Neural cell (in vitro differentiated cells): Measurements from ENCODE around the gene CNTN4. TPM values are rescaled to one million over a fixed set of nuclear protein-coding genes. Genes with fewer than 3 reads are reported as not detected.

Experiments used
- H2AFZ ChIP-seq: fragments of 200-600, 300-800 bp; sonication (generic), shearing (Covaris generic); 2 replicates; pipeline ENCODE4 v1.6.0; 2014; ENCODE audit warnings: low read depth, mild to moderate bottlenecking, antibody characterized with exemption, low read length, moderate library complexity
- H3F3A ChIP-seq: fragments of 200-600 bp; shearing (Covaris generic); 2 replicates; pipeline ENCODE4 v1.6.1; 2016; ENCODE audit warnings: mild to moderate bottlenecking, moderate library complexity, mixed read lengths, antibody characterized with exemption, low read length; ENCODE audit not compliant: insufficient read depth, poor library complexity, severe bottlenecking
- H3K27ac ChIP-seq: fragments of 200-600, 300-800 bp; sonication (generic), shearing (Covaris generic); 2 replicates; pipeline ENCODE4 v1.5.1; 2014; ENCODE audit warnings: mild to moderate bottlenecking, low read length, moderate library complexity
- H3K27me3 ChIP-seq: fragments of 300-800, 200-600 bp; sonication (generic), shearing (Covaris generic); 2 replicates; pipeline ENCODE4 v1.6.0; 2014; ENCODE audit warnings: mild to moderate bottlenecking, low read depth, low read length, moderate library complexity; ENCODE audit not compliant: insufficient read depth
- H3K36me3 ChIP-seq: fragments of 300-800, 200-600 bp; sonication (generic), shearing (Covaris generic); 2 replicates; pipeline ENCODE4 v1.5.1; 2014; ENCODE audit warnings: mild to moderate bottlenecking, antibody characterized with exemption, low read length, moderate library complexity; ENCODE audit not compliant: insufficient read depth
- H3K4me2 ChIP-seq: fragments of 300-800, 200-600 bp; sonication (generic), shearing (Covaris generic); 2 replicates; pipeline ENCODE4 v1.6.0; 2014; ENCODE audit warnings: mild to moderate bottlenecking, low read length
- H3K4me3 ChIP-seq: fragments of 300-800, 200-600 bp; sonication (generic), shearing (Covaris generic); 2 replicates; pipeline ENCODE4 v1.5.1; 2014; ENCODE audit warnings: mild to moderate bottlenecking, low read length, moderate library complexity
- H3K79me2 ChIP-seq: fragments of 200-600 bp; shearing (Covaris generic); replicated peaks from 2 replicates; pipeline ENCODE4 v1.6.0; 2014; ENCODE audit warnings: mild to moderate bottlenecking, low read length, moderate library complexity; ENCODE audit not compliant: insufficient read depth
- H3K9ac ChIP-seq: fragments of 300-800, 200-600 bp; sonication (generic), shearing (Covaris generic); 2 replicates; pipeline ENCODE4 v1.6.1; 2016; ENCODE audit warnings: mild to moderate bottlenecking, low read length, mixed read lengths
- H3K9me2 ChIP-seq: fragments of 200-600 bp; shearing (Covaris generic); 2 replicates; pipeline ENCODE4 v1.6.1; 2016; ENCODE audit warnings: mild to moderate bottlenecking, low read length, mixed read lengths; ENCODE audit not compliant: insufficient read depth
- H3K9me3 ChIP-seq: fragments of 200-600, 300-800 bp; sonication (generic), shearing (Covaris generic); 2 replicates; pipeline ENCODE4 v1.6.1; 2016; ENCODE audit warnings: mild to moderate bottlenecking, mixed run types, low read length, moderate library complexity, mixed read lengths
- H4K20me1 ChIP-seq: fragments of 200-600 bp; shearing (Covaris generic); 2 replicates; pipeline ENCODE4 v1.6.1; 2016; ENCODE audit warnings: mild to moderate bottlenecking, mixed run types; ENCODE audit not compliant: insufficient read depth
- CTCF ChIP-seq: fragments of 450-650 bp; IDR thresholded peaks from 2 replicates; pipeline ENCODE4 v1.5.1; 2014; ENCODE audit warnings: antibody characterized with exemption, mild to moderate bottlenecking, moderate library complexity; ENCODE audit not compliant: poor library complexity, severe bottlenecking
- EP300 ChIP-seq: fragments of 450-650 bp; conservative IDR thresholded peaks from 2 replicates; pipeline ENCODE4 v1.6.1; 2014; ENCODE audit warnings: antibody characterized with exemption, mild to moderate bottlenecking, moderate library complexity; ENCODE audit not compliant: poor library complexity, severe bottlenecking
- EZH2 ChIP-seq: fragments of 200-600, 300-800 bp; shearing (Covaris generic), sonication (generic); IDR thresholded peaks from 2 replicates; pipeline ENCODE4 v1.6.1; 2014; ENCODE audit warnings: antibody characterized with exemption, low read length, borderline replicate concordance, mild to moderate bottlenecking; ENCODE audit not compliant: insufficient read depth, poor library complexity, severe bottlenecking
- MXI1 ChIP-seq: fragments of 450-650 bp; conservative IDR thresholded peaks from 2 replicates; pipeline ENCODE4 v1.6.1; 2014; ENCODE audit warnings: antibody characterized with exemption, mild to moderate bottlenecking; ENCODE audit not compliant: poor library complexity, severe bottlenecking
- POLR2AphosphoS5 ChIP-seq: IDR thresholded peaks from 2 replicates; pipeline ENCODE4 v1.6.1; 2012
- RAD21 ChIP-seq: fragments of 450-650 bp; conservative IDR thresholded peaks from 2 replicates; pipeline ENCODE4 v1.6.1; 2014; ENCODE audit warnings: antibody characterized with exemption, mild to moderate bottlenecking, moderate library complexity
- SMC3 ChIP-seq: fragments of 450-650 bp; conservative IDR thresholded peaks from 2 replicates; pipeline ENCODE4 v1.6.1; 2014; ENCODE audit warnings: antibody characterized with exemption, mild to moderate bottlenecking, moderate library complexity; ENCODE audit not compliant: poor library complexity
- TAF1 ChIP-seq: IDR thresholded peaks from 2 replicates; pipeline ENCODE4 v1.6.1; 2012; ENCODE audit warnings: low read depth
- polyA plus RNA-seq: library from polyadenylated mRNA; depleted of rRNA; stranded (reverse); fragments of >200 nt; gene quantifications from 2 replicates; pipeline ENCODE4 v1.2.3, GENCODE V29; 2014
- TF ChIP-seq, protein P1 (sequence below): IDR thresholded peaks from 2 replicates; pipeline ENCODE4 v1.6.1; 2012; ENCODE audit warnings: borderline replicate concordance

The CNTN4 gene
- polyA plus RNA-seq, 1 donor from 2014 or later, result 10.6 TPM

DNA sequence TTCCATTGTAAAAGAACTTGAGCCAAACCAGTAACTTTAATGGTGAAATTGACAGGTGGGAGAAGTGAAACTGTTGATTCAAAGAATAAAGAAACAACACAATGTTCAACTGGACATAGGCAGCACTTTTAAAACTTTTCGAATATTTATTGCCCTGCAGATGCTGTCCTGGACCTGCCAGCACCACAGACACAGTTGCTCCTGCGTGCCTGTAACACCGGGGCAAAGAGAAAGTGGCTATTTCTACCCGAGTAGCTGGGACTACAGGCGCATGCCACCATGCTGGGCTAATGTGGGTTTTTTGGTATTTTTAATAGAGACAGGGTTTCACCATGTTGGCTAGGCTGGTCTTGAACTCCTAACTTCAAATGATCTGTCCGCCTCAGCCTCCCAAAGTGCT, 1004.1 kb downstream of the CNTN4 start:
- no peak overlapping the region for H3K4me3 ChIP-seq
- H3K9me2 ChIP-seq, result no peaks in the 10 kb centered on the region
- H4K20me1 ChIP-seq, result no peaks in the 10 kb centered on the region
- no peak for TF ChIP-seq POLR2AphosphoS5
- no peak for TF ChIP-seq TAF1
- no peaks in the 10 kb centered on the region for H3F3A ChIP-seq
- no peaks in the 10 kb centered on the region for H3K79me2 ChIP-seq
- no peak overlapping the region for H3K4me2 ChIP-seq
- no peak overlapping the region for H3K27ac ChIP-seq
- H3K9ac ChIP-seq, result no peak overlapping the region
- no peak overlapping the region for H2AFZ ChIP-seq
- no peaks in the 10 kb centered on the region for H3K27me3 ChIP-seq
- no peaks in the 10 kb centered on the region for H3K36me3 ChIP-seq
- H3K9me3 ChIP-seq, result no peaks in the 10 kb centered on the region

DNA sequence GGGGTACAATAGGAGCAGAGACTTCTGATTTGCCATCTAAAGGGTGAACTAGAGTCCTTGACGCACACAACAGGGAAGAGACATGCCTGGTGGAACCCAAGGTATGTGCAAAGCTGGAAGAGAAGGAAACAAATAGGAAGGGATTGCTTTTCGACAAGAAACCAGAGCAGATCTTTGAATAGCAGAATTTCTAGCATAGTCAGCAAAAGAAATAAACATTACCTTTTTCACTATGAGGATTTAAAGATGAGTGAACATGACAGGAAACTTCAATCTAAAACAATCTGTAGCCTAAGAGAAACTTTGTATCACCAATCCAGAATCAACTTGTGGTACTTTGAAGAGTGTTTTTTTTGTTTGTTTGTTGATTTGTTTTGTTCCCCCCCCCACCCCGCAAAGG, 1006.6 kb downstream of the CNTN4 start:
- H3K27ac ChIP-seq, result no peak overlapping the region
- H3K79me2 ChIP-seq, result no peaks in the 10 kb centered on the region
- TF ChIP-seq, protein P1, sequence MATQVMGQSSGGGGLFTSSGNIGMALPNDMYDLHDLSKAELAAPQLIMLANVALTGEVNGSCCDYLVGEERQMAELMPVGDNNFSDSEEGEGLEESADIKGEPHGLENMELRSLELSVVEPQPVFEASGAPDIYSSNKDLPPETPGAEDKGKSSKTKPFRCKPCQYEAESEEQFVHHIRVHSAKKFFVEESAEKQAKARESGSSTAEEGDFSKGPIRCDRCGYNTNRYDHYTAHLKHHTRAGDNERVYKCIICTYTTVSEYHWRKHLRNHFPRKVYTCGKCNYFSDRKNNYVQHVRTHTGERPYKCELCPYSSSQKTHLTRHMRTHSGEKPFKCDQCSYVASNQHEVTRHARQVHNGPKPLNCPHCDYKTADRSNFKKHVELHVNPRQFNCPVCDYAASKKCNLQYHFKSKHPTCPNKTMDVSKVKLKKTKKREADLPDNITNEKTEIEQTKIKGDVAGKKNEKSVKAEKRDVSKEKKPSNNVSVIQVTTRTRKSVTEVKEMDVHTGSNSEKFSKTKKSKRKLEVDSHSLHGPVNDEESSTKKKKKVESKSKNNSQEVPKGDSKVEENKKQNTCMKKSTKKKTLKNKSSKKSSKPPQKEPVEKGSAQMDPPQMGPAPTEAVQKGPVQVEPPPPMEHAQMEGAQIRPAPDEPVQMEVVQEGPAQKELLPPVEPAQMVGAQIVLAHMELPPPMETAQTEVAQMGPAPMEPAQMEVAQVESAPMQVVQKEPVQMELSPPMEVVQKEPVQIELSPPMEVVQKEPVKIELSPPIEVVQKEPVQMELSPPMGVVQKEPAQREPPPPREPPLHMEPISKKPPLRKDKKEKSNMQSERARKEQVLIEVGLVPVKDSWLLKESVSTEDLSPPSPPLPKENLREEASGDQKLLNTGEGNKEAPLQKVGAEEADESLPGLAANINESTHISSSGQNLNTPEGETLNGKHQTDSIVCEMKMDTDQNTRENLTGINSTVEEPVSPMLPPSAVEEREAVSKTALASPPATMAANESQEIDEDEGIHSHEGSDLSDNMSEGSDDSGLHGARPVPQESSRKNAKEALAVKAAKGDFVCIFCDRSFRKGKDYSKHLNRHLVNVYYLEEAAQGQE, result no peak
- TF ChIP-seq RAD21, result no peak
- TF ChIP-seq EP300, result no peak
- no peak for TF ChIP-seq TAF1
- no peak for TF ChIP-seq MXI1
- TF ChIP-seq CTCF, result no peak
- TF ChIP-seq EZH2, result no peak
- TF ChIP-seq SMC3, result no peak
- TF ChIP-seq POLR2AphosphoS5, result no peak
- no peak overlapping the region for H3K9ac ChIP-seq
- no peaks in the 10 kb centered on the region for H3K9me2 ChIP-seq
- no peaks in the 10 kb centered on the region for H3K27me3 ChIP-seq
- H3K36me3 ChIP-seq, result no peaks in the 10 kb centered on the region
- no peaks in the 10 kb centered on the region for H4K20me1 ChIP-seq
- no peak overlapping the region for H3K4me3 ChIP-seq
- H3F3A ChIP-seq, result no peaks in the 10 kb centered on the region
- no peak overlapping the region for H2AFZ ChIP-seq
- no peaks in the 10 kb centered on the region for H3K9me3 ChIP-seq
- H3K4me2 ChIP-seq, result no peak overlapping the region

DNA sequence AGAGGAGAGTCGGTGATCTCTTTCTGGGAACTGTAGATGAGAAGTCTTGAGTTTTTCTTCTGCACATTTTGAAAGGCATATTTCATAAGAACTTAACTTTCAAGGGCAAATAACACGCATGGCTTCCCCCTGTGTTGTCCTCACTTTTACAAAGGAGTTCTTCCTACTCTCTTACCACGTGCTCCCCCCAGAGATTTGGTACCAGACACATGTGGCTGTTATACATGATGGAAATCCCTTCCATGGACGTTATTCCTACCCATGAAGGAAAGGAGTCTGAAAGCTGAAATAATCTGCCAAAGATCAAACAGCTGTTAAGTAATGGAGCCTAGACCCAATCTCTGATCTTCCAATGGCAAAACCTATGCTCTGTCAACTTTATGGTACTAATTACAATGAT, 1007.1 kb downstream of the CNTN4 start:
- Histone ChIP-seq H3K36me3 (no peaks in the 10 kb centered on the region), H3K79me2 (no peaks in the 10 kb centered on the region), H3K27me3 (no peaks in the 10 kb centered on the region), H3F3A (no peaks in the 10 kb centered on the region), H3K9me2 (no peaks in the 10 kb centered on the region), H3K27ac (no peak overlapping the region), H3K4me3 (no peak overlapping the region), H3K4me2 (no peak overlapping the region), H2AFZ (no peak overlapping the region), H3K9ac (no peak overlapping the region), H3K9me3 (no peaks in the 10 kb centered on the region), H4K20me1 (no peaks in the 10 kb centered on the region)
- TF ChIP-seq EZH2 (no peak), EP300 (no peak), POLR2AphosphoS5 (no peak)
